Activated CD4-positive, alpha-beta T cell treated with anti-CD3 and anti-CD28 coated beads for 24 hours (primary cell): ENCODE results near the gene KCNG4.
A peak's percentile ranks its signal among the peaks of the same experiment; 100 is the strongest.

ENCODE experiments used
- DNase-seq, 2 donors: peaks; one replicate each; pipeline ENCODE4 v3.0.0-alpha.2; 2020; ENCODE audit warnings: low read depth in 2 of 2

The KCNG4 gene

GRCh38 chr16:84182680-84183571 is 56.9 kb downstream of the KCNG4 start:
- no peak for DNase-seq

- no peak for DNase-seq
These were observed 57.7 kb downstream of the KCNG4 start for GRCh38 chr16:84182104-84182503.

- DNase-seq: no peak
These were observed 58.5 kb downstream of the KCNG4 start for GRCh38 chr16:84181144-84181915.

GRCh38 chr16:84180519-84181140 is 59.2 kb downstream of the KCNG4 start:
- no peak for DNase-seq

GRCh38 chr16:84179612-84180320 is 60.0 kb downstream of the KCNG4 start:
- no peak for DNase-seq

GRCh38 chr16:84178892-84179611 is 60.8 kb downstream of the KCNG4 start:
- no peak for DNase-seq

GRCh38 chr16:84178146-84178765 is 61.6 kb downstream of the KCNG4 start:
- DNase-seq: no peak

- DNase-seq: no peak
These were observed 62.1 kb downstream of the KCNG4 start for GRCh38 chr16:84177741-84178073.

- no peak for DNase-seq
These were observed 63.4 kb downstream of the KCNG4 start for GRCh38 chr16:84176192-84177053.

- DNase-seq: peak; percentile 25 to 65
These were observed 64.3 kb downstream of the KCNG4 start for GRCh38 chr16:84175350-84176081.

- no peak for DNase-seq
These were observed 65.4 kb downstream of the KCNG4 start for GRCh38 chr16:84174396-84174795.

- DNase-seq: no peak
These were observed 70.0 kb downstream of the KCNG4 start for GRCh38 chr16:84169765-84170310.
